Naive thymus-derived CD8-positive, alpha-beta T cell (primary cell): ENCODE results near the gene LGALS7B. TPM values are rescaled to one million over a fixed set of nuclear protein-coding genes. Genes with fewer than 3 reads are reported as not detected.
"Not testable (repeated sequence)": the region's sequence is repeated elsewhere in the genome, so short reads cannot be mapped to it uniquely, and the experiment has no call there.

ENCODE experiments used
- ATAC-seq, 2 donors: fragments of 150-1000 bp; cut with Tn5 transposase in 1 of 2; sonication (Bioruptor Pico), chemical (Tn5 transposase) in 1 of 2; 1 replicate in 1 of 2; 2 replicates in 1 of 2; pipeline ENCODE4 v1.10.0; 2021; ENCODE audit warnings: mild to moderate bottlenecking in 2 of 2, moderate library complexity in 2 of 2
- POLR2A ChIA-PET: fragments of 350-600 bp; sonication (Branson Sonifier 250); formaldehyde crosslinking; loops from one replicate; lab custom pipeline; 2021; ENCODE audit warnings: antibody characterized with exemption; lab: Charles Lee
- DNase-seq, 10 donors: peaks; one replicate each; pipeline versions ENCODE4 v3.0.0 to v3.0.0-alpha.2; 2020 to 2022
- H3K27ac Mint-ChIP-seq, 10 donors: one replicate each; pipeline ENCODE4 v1.8.0; 2020 to 2022; ENCODE audit warnings: mild to moderate bottlenecking in 10 of 10, mixed read lengths in 10 of 10, moderate library complexity in 4 of 10, inconsistent platforms in 1 of 10
- H3K27me3 Mint-ChIP-seq, 5 donors: one replicate each; pipeline ENCODE4 v1.8.0; 2021 to 2022; ENCODE audit warnings: mixed read lengths in 5 of 5
- H3K36me3 Mint-ChIP-seq, 3 donors: one replicate each; pipeline ENCODE4 v1.8.0; 2020 to 2022; ENCODE audit warnings: mixed read lengths in 3 of 3, mild to moderate bottlenecking in 2 of 3, inconsistent platforms in 1 of 3
- H3K4me1 Mint-ChIP-seq, 4 donors: one replicate each; pipeline ENCODE4 v1.8.0; 2021 to 2022; ENCODE audit warnings: mixed read lengths in 4 of 4
- H3K4me3 Mint-ChIP-seq, 10 donors: one replicate each; pipeline ENCODE4 v1.8.0; 2020 to 2022; ENCODE audit warnings: mild to moderate bottlenecking in 10 of 10, mixed read lengths in 10 of 10, moderate library complexity in 6 of 10, inconsistent platforms in 1 of 10
- H3K9me3 Mint-ChIP-seq, 9 donors: one replicate each; pipeline ENCODE4 v1.8.0; 2020 to 2022; ENCODE audit warnings: mixed read lengths in 9 of 9, mild to moderate bottlenecking in 3 of 9, inconsistent platforms in 1 of 9, moderate library complexity in 1 of 9
- polyA plus RNA-seq, 3 donors: library from polyadenylated mRNA; unstranded; fragments of 300-500 nt; fragmentation: Illumina TruSeq; gene quantifications; one replicate each; pipeline ENCODE4 v1.2.3, GENCODE V29; 2021
- total RNA-seq, 8 experiments: library from RNA in 2 of 8; stranded (reverse) in 2 of 8; gene quantifications; one replicate each; pipeline ENCODE4 v1.2.3 and lab custom pipeline; 2021 to 2026

Gene LGALS7B
- total and polyA plus RNA-seq, 5 experiments from 2014 or later = not detected

GRCh38 chr19:38805180-38805579 is 16.2 kb downstream of the LGALS7B start:
- POLR2A ChIA-PET = interaction anchor here (1.1 to 1.2 kb wide), 2 partner anchors 37 to 64 kb away, joined by 3 to 4 read pairs; no protein-coding TSS in a partner anchor
- H3K27ac Mint-ChIP-seq = peak overlapping the region in 2 of 10 donors; percentile 33 to 43
- ATAC-seq (no peak), DNase-seq (no peak)
- H3K36me3 Mint-ChIP-seq = peaks cover 0 to 13% (median 0%) of the 10 kb centered on the region in 3 donors
- H3K27me3 Mint-ChIP-seq = no peaks in the 10 kb centered on the region
- peak overlapping the region in 3 of 10 donors; percentile 24 to 41 (median 30) for H3K4me3 Mint-ChIP-seq
- H3K9me3 Mint-ChIP-seq = no peaks in the 10 kb centered on the region
- peaks cover 4 to 10% (median 6%) of the 10 kb centered on the region in 4 donors for H3K4me1 Mint-ChIP-seq

GRCh38 chr19:38806371-38806770 is 17.4 kb downstream of the LGALS7B start:
- DNase-seq = no peak
- no peak for ATAC-seq
- Mint-ChIP-seq H3K36me3 (peaks cover 0 to 13% (median 0%) of the 10 kb centered on the region in 3 donors), H3K4me3 (no peak overlapping the region), H3K27ac (no peak overlapping the region), H3K4me1 (peaks cover 4 to 10% (median 6%) of the 10 kb centered on the region in 4 donors), H3K27me3 (no peaks in the 10 kb centered on the region), H3K9me3 (no peaks in the 10 kb centered on the region)
- POLR2A ChIA-PET = no interaction called here

GRCh38 chr19:38807374-38808098 is 18.5 kb downstream of the LGALS7B start:
- ATAC-seq, DNase-seq, H3K27me3 Mint-ChIP-seq, H3K4me3 Mint-ChIP-seq, H3K9me3 Mint-ChIP-seq, POLR2A ChIA-PET: not testable (repeated sequence)
- Mint-ChIP-seq H3K4me1 (peaks cover 4 to 10% (median 6%) of the 10 kb centered on the region in 4 donors), H3K36me3 (peaks cover 0 to 13% (median 0%) of the 10 kb centered on the region in 3 donors), H3K27ac (peak overlapping the region in 2 of 10 donors; percentile 7 to 60)

- Mint-ChIP-seq H3K27me3 (no peaks in the 10 kb centered on the region), H3K27ac (no peak overlapping the region), H3K36me3 (peaks cover 0 to 16% (median 0%) of the 10 kb centered on the region in 3 donors), H3K4me3 (no peak overlapping the region), H3K9me3 (no peaks in the 10 kb centered on the region), H3K4me1 (peaks cover 4 to 10% (median 6%) of the 10 kb centered on the region in 4 donors)
- DNase-seq (no peak), ATAC-seq (no peak)
- POLR2A ChIA-PET = interaction anchor here (0.6 kb wide), 1 partner anchor 33 kb away, joined by 3 read pairs; no protein-coding TSS in a partner anchor
These were observed 19.7 kb downstream of the LGALS7B start for GRCh38 chr19:38808741-38809140.

GRCh38 chr19:38809592-38810252 is 20.7 kb downstream of the LGALS7B start:
- H3K27me3 Mint-ChIP-seq = no peaks in the 10 kb centered on the region

GRCh38 chr19:38812009-38812840 is 23.2 kb downstream of the LGALS7B start:
- H3K9me3 Mint-ChIP-seq = no peaks in the 10 kb centered on the region
- H3K27me3 Mint-ChIP-seq = no peaks in the 10 kb centered on the region
- ATAC-seq (no peak), DNase-seq (no peak)
- H3K36me3 Mint-ChIP-seq = peaks cover 0 to 27% (median 6%) of the 10 kb centered on the region in 3 donors
- peak overlapping the region in 1 of 10 donors; percentile 28 for H3K27ac Mint-ChIP-seq
- POLR2A ChIA-PET = interaction anchor here (0.7 to 0.8 kb wide), 2 partner anchors 73 to 296 kb away, joined by 3 read pairs; no protein-coding TSS in a partner anchor
- peaks cover 0 to 4% (median 0%) of the 10 kb centered on the region in 4 donors for H3K4me1 Mint-ChIP-seq
- no peak overlapping the region for H3K4me3 Mint-ChIP-seq

More at GRCh38 chr19:38809592-38810252, 20.7 kb downstream of the LGALS7B start:
- H3K9me3 Mint-ChIP-seq = no peaks in the 10 kb centered on the region
- H3K36me3 Mint-ChIP-seq = peaks cover 0 to 13% (median 0%) of the 10 kb centered on the region in 3 donors
- POLR2A ChIA-PET = interaction anchor here (0.6 kb wide), 1 partner anchor 69 kb away, joined by 3 read pairs; no protein-coding TSS in a partner anchor
- no peak overlapping the region for H3K4me3 Mint-ChIP-seq
- H3K27ac Mint-ChIP-seq = peak overlapping the region in 1 of 10 donors; percentile 32
- ATAC-seq (no peak), DNase-seq (no peak)
- H3K4me1 Mint-ChIP-seq = peaks cover 4 to 8% (median 6%) of the 10 kb centered on the region in 4 donors

GRCh38 chr19:38812841-38813320 is 23.9 kb downstream of the LGALS7B start, which contains the start of gene LGALS4:
TSS of gene LGALS4 (minus strand) at chr19:38812945. CDS start at chr19:38812886, 59 bp downstream.
- no peak for ATAC-seq
- DNase-seq = no peak
- no peaks in the 10 kb centered on the region for H3K9me3 Mint-ChIP-seq
- POLR2A ChIA-PET = interaction anchor here (0.8 kb wide), 1 partner anchor 72 kb away, joined by 3 read pairs; no protein-coding TSS in a partner anchor
- peaks cover 0 to 31% (median 6%) of the 10 kb centered on the region in 3 donors for H3K36me3 Mint-ChIP-seq
- H3K27me3 Mint-ChIP-seq = no peaks in the 10 kb centered on the region
- H3K27ac Mint-ChIP-seq = peak within 1 kb of the TSS in 1 of 10 donors; percentile 28
- peaks cover 0 to 4% (median 0%) of the 10 kb centered on the region in 4 donors for H3K4me1 Mint-ChIP-seq
- H3K4me3 Mint-ChIP-seq = no peak within 1 kb of the TSS

GRCh38 chr19:38813323-38813722 is 24.3 kb downstream of the LGALS7B start:
- Mint-ChIP-seq H3K4me1 (peaks cover 0 to 4% (median 0%) of the 10 kb centered on the region in 4 donors), H3K27me3 (no peaks in the 10 kb centered on the region), H3K4me3 (no peak overlapping the region), H3K27ac (peak overlapping the region in 1 of 10 donors; percentile 28), H3K36me3 (peaks cover 0 to 31% (median 6%) of the 10 kb centered on the region in 3 donors), H3K9me3 (no peaks in the 10 kb centered on the region)
- DNase-seq (no peak), ATAC-seq (no peak)
- POLR2A ChIA-PET = no interaction called here

GRCh38 chr19:38813932-38814331 is 24.9 kb downstream of the LGALS7B start:
- DNase-seq, H3K9me3 Mint-ChIP-seq, ATAC-seq, H3K27me3 Mint-ChIP-seq, H3K4me3 Mint-ChIP-seq, H3K27ac Mint-ChIP-seq, H3K4me1 Mint-ChIP-seq, POLR2A ChIA-PET: not testable (repeated sequence)
- H3K36me3 Mint-ChIP-seq = peaks cover 0 to 32% (median 6%) of the 10 kb centered on the region in 3 donors

- POLR2A ChIA-PET = interaction anchor here (0.6 kb wide), 1 partner anchor 66 kb away, joined by 3 read pairs; no protein-coding TSS in a partner anchor
These were observed 26.3 kb downstream of the LGALS7B start for GRCh38 chr19:38815059-38816001.

More at GRCh38 chr19:38815059-38816001, 26.3 kb downstream of the LGALS7B start:
- no peak for ATAC-seq
- Mint-ChIP-seq H3K4me1 (peaks cover 0 to 6% (median 3%) of the 10 kb centered on the region in 4 donors), H3K4me3 (no peak overlapping the region), H3K27me3 (no peaks in the 10 kb centered on the region), H3K27ac (peak overlapping the region in 5 of 10 donors; percentile 5 to 78 (median 13)), H3K36me3 (peaks cover 0 to 39% (median 6%) of the 10 kb centered on the region in 3 donors), H3K9me3 (no peaks in the 10 kb centered on the region)
- no peak for DNase-seq
